Endodermal cell (in vitro differentiated cells): Measurements from ENCODE around the gene PRKCA. TPM values are rescaled to one million over a fixed set of nuclear protein-coding genes. Genes with fewer than 3 reads are reported as not detected.

Source experiments
- DNase-seq: peaks from one replicate; pipeline ENCODE4 v3.0.0-alpha.2; 2017
- H3K27ac ChIP-seq: 2 replicates; pipeline ENCODE4 v1.5.1; 2013; ENCODE audit warnings: mild to moderate bottlenecking, low read depth, low read length, moderate library complexity
- H3K27me3 ChIP-seq: 2 replicates; pipeline ENCODE4 v1.6.1; 2013; ENCODE audit warnings: mild to moderate bottlenecking, low read length, moderate library complexity; ENCODE audit not compliant: insufficient read depth, control insufficient read depth, poor library complexity, severe bottlenecking
- H3K36me3 ChIP-seq: 2 replicates; pipeline ENCODE4 v1.7.0; 2013; ENCODE audit warnings: mild to moderate bottlenecking, low read length, moderate library complexity; ENCODE audit not compliant: control insufficient read depth, insufficient read depth
- H3K4me1 ChIP-seq: one replicate; pipeline ENCODE4 v1.7.0; 2013; ENCODE audit warnings: low read length; ENCODE audit not compliant: control insufficient read depth, insufficient read depth
- H3K4me3 ChIP-seq: 2 replicates; pipeline ENCODE4 v1.5.1; 2013; ENCODE audit warnings: mild to moderate bottlenecking, low read length, moderate library complexity
- H3K9ac ChIP-seq: 2 replicates; pipeline ENCODE4 v1.6.1; 2013; ENCODE audit warnings: mild to moderate bottlenecking, low read length, moderate library complexity; ENCODE audit not compliant: poor library complexity, severe bottlenecking; ENCODE audit errors: extremely low read depth
- H3K9me3 ChIP-seq: 2 replicates; pipeline ENCODE4 v1.6.1; 2013; ENCODE audit warnings: mild to moderate bottlenecking, low read length, moderate library complexity; ENCODE audit not compliant: control insufficient read depth
- H3K27ac Mint-ChIP-seq: 2 replicates; pipeline ENCODE4 v1.8.0; 2020; ENCODE audit warnings: mixed read lengths
- H3K27me3 Mint-ChIP-seq: 2 replicates; pipeline ENCODE4 v1.8.0; 2021; ENCODE audit warnings: mild to moderate bottlenecking, mixed read lengths; ENCODE audit not compliant: insufficient read depth
- H3K36me3 Mint-ChIP-seq: 2 replicates; pipeline ENCODE4 v1.8.0; 2020; ENCODE audit warnings: low read depth, mixed read lengths
- H3K4me1 Mint-ChIP-seq: 2 replicates; pipeline ENCODE4 v1.8.0; 2020; ENCODE audit warnings: mixed read lengths
- H3K4me3 Mint-ChIP-seq: 2 replicates; pipeline ENCODE4 v1.8.0; 2020; ENCODE audit warnings: mild to moderate bottlenecking, moderate library complexity, mixed read lengths
- H3K9me3 Mint-ChIP-seq: 2 replicates; pipeline ENCODE4 v1.8.0; 2020; ENCODE audit warnings: mild to moderate bottlenecking, mixed read lengths
- WGBS, 2 experiments: methylation state at CpG; one replicate each; pipeline versions ENCODE4 v1.1.5 to v1.1.7; 2013; ENCODE audit warnings: missing lambda C conversion rate in 2 of 2, mixed read lengths in 1 of 2; ENCODE audit not compliant: insufficient coverage in 1 of 2, insufficient read length in 1 of 2; 5-methylcytosine and 5-hydroxymethylcytosine counted together
- total RNA-seq, 2 donors: library from RNA; stranded (reverse); fragmentation: NEBNext Ultra II Directional in 1 of 2; extraction: Animal tissue kit (Norgen Biotek cat#: 25700) in 1 of 2; gene quantifications; 2 replicates in 1 of 2; 3 replicates in 1 of 2; pipeline ENCODE4 v1.2.1, GENCODE V29; 2021
- TF ChIP-seq, protein P1 (sequence below): fragments of 200-600 bp; sonication (generic); conservative IDR thresholded peaks from 2 replicates; pipeline ENCODE4 v1.5.0; 2021; ENCODE audit warnings: antibody characterized with exemption, mild to moderate bottlenecking

The PRKCA gene
- total RNA-seq, 2 donors from 2014 or later = 8.7 to 14.6 TPM

DNA sequence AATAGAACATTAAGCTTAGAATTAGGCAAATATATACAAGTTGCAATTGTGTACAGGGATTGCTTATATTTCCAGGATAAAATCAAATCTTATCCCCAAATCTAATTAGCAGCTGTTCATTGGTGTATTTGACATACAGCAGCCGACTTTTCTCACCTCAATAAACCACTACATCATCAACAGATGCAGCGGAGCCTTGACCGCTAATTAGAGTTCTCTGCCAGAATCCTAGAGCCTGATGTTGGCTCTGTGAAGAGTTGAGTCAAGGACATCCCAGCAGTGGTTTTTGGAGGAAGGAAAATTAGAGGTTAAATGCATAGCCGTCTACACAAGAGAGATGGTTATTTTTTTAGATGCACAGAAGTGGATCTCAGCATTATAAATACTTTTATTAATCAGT, 310.6 kb downstream of the PRKCA start:
- H3K27me3 ChIP-seq = no peaks in the 10 kb centered on the region
- peaks cover 12% of the 10 kb centered on the region for H3K9me3 ChIP-seq
- 90 to 100% methylated on average over 1 to 4 of the region's 4 CpGs for WGBS, 2 experiments
- H3K4me3 Mint-ChIP-seq = no peak overlapping the region
- H3K9me3 Mint-ChIP-seq = peaks cover 17% of the 10 kb centered on the region
- peaks cover 4% of the 10 kb centered on the region for H3K4me1 Mint-ChIP-seq
- no peak overlapping the region for H3K4me3 ChIP-seq
- no peak overlapping the region for H3K9ac ChIP-seq
- no peak overlapping the region for H3K27ac ChIP-seq
- H3K27me3 Mint-ChIP-seq = no peaks in the 10 kb centered on the region
- H3K36me3 Mint-ChIP-seq = no peaks in the 10 kb centered on the region
- no peak for DNase-seq
- no peak overlapping the region for H3K27ac Mint-ChIP-seq
- TF ChIP-seq, protein P1, sequence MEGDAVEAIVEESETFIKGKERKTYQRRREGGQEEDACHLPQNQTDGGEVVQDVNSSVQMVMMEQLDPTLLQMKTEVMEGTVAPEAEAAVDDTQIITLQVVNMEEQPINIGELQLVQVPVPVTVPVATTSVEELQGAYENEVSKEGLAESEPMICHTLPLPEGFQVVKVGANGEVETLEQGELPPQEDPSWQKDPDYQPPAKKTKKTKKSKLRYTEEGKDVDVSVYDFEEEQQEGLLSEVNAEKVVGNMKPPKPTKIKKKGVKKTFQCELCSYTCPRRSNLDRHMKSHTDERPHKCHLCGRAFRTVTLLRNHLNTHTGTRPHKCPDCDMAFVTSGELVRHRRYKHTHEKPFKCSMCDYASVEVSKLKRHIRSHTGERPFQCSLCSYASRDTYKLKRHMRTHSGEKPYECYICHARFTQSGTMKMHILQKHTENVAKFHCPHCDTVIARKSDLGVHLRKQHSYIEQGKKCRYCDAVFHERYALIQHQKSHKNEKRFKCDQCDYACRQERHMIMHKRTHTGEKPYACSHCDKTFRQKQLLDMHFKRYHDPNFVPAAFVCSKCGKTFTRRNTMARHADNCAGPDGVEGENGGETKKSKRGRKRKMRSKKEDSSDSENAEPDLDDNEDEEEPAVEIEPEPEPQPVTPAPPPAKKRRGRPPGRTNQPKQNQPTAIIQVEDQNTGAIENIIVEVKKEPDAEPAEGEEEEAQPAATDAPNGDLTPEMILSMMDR = no peak
- no peaks in the 10 kb centered on the region for H3K4me1 ChIP-seq
- no peaks in the 10 kb centered on the region for H3K36me3 ChIP-seq

DNA sequence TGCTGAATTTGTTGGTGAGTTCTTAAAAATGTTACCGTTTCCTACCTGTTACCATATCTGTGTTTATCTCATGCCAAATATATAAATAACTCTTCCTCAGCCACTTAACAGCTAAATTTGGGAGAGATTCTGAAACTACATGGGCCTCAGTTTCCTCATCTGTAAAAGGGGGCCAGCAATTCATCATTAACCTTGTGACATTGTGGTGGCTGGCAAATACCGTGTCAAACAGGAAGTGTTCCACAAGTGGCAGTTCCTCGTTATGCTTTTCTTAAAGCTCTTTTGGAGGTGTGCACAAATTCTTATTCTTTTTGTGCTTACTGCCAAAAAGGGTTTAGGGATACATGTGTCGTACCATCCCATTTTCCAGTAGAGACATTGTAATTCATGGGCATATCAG, 312.1 kb downstream of the PRKCA start:
- Mint-ChIP-seq H3K4me3 (no peak overlapping the region), H3K27me3 (no peaks in the 10 kb centered on the region), H3K9me3 (peaks cover 12% of the 10 kb centered on the region), H3K36me3 (no peaks in the 10 kb centered on the region), H3K4me1 (peaks cover under 1% of the 10 kb centered on the region), H3K27ac (no peak overlapping the region)
- WGBS, 2 experiments = 85 to 95% methylated on average over 2 to 4 of the region's 4 CpGs
- TF ChIP-seq, protein P1 = no peak
- H3K27me3 ChIP-seq = no peaks in the 10 kb centered on the region
- H3K9ac ChIP-seq = no peak overlapping the region
- DNase-seq = no peak
- H3K4me3 ChIP-seq = no peak overlapping the region
- H3K36me3 ChIP-seq = no peaks in the 10 kb centered on the region
- peaks cover 12% of the 10 kb centered on the region for H3K9me3 ChIP-seq
- no peaks in the 10 kb centered on the region for H3K4me1 ChIP-seq
- H3K27ac ChIP-seq = no peak overlapping the region

DNA sequence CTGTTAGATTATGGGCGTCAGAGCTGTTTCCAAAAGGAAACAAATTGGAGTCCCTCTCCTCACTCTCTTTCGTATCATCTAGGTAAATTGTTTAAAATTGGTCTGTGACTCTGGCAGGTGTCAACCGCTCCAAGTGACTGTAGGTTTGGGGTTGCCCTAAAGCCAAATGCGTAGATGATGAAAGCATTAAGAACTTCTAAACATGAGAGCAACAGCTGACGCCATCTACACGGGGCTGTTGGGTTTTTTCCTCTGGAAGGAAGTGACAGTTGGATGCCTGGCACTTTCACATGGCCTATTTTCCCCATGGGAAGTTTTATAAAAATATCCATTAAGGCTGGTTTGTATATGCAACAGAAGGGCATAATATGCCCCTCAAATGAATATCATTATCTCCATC, 316.8 kb downstream of the PRKCA start:
- H3K27me3 ChIP-seq = no peaks in the 10 kb centered on the region
- H3K36me3 Mint-ChIP-seq = no peaks in the 10 kb centered on the region
- H3K4me3 ChIP-seq = no peak overlapping the region
- H3K27me3 Mint-ChIP-seq = no peaks in the 10 kb centered on the region
- H3K27ac Mint-ChIP-seq = no peak overlapping the region
- no peak overlapping the region for H3K4me3 Mint-ChIP-seq
- H3K9me3 Mint-ChIP-seq = no peaks in the 10 kb centered on the region
- DNase-seq = no peak
- no peak overlapping the region for H3K9ac ChIP-seq
- H3K4me1 Mint-ChIP-seq = no peaks in the 10 kb centered on the region
- WGBS, 2 experiments = 96 to 100% methylated on average over 2 to 6 of the region's 6 CpGs
- TF ChIP-seq, protein P1 = no peak
- no peaks in the 10 kb centered on the region for H3K4me1 ChIP-seq
- H3K9me3 ChIP-seq = no peaks in the 10 kb centered on the region
- no peak overlapping the region for H3K27ac ChIP-seq
- no peaks in the 10 kb centered on the region for H3K36me3 ChIP-seq
